GM19025 (cell line): ENCODE data around the gene ADCYAP1.
A peak's percentile ranks its signal among the peaks of the same experiment; 100 is the strongest.
"Not testable (repeated sequence)": the region's sequence is repeated elsewhere in the genome, so short reads cannot be mapped to it uniquely, and the experiment has no call there.

Experiments
- ATAC-seq: cut with Tn5 transposase; IDR thresholded peaks from one replicate; pipeline ENCODE4 v1.9.1; 2021; ENCODE audit warnings: mild to moderate bottlenecking, low read depth, moderate library complexity; ENCODE audit not compliant: unreplicated experiment

Gene ADCYAP1

GRCh38 chr18:904218-905090 lies at the start of gene ADCYAP1:
TSS of gene ADCYAP1 (plus strand) at chr18:904871. CDS start at chr18:905387, 516 bp downstream.
- ATAC-seq, result no peak

DNA sequence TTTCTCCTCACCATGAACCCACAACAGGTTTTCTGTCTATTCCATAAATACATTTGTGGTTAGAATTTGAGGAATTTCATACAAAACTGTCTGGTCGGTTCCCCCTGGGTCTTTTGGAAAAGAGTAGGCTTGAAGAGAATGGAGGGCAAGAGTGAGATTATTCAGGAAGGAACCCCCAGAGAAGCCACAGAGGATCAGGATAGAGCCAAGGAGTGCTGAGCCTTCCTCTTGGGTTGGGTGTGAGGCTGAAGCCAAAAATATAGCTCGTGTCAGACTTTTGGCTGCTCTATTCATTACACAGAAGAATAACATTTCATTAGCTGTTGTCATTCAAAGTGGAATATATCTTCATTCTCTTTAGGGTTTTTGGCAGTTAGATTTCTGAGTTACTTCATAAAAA lies 46.7 kb upstream of the ADCYAP1 start:
- ATAC-seq, result no peak

- ATAC-seq, result peak; percentile 75
Observed at GRCh38 chr18:864872-865273, 39.8 kb upstream of the ADCYAP1 start.

DNA sequence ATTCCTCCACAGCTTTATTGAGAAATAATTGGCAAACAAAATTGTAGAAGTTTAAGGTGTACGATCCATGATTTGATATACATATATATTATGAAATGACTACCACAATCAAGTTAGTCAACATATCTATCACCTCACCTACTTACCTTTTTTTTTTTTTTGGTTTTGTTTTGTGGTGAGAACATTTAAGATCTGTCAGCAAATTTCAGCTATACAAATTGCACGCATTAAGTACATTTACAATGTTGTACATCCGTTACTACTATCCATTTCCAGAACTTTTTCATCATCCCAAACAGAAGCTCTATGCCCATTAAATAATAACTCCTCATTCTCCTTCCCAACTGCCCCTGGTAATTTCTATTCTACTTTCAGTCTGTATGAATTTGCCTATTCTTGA lies 37.4 kb upstream of the ADCYAP1 start:
- ATAC-seq, result no peak

GRCh38 chr18:873426-873825 lies 31.2 kb upstream of the ADCYAP1 start:
- ATAC-seq, result not testable (repeated sequence)

- no peak for ATAC-seq
Observed at GRCh38 chr18:875912-876311, 28.8 kb upstream of the ADCYAP1 start.

- no peak for ATAC-seq
Observed at GRCh38 chr18:877238-877637, 27.4 kb upstream of the ADCYAP1 start.

DNA sequence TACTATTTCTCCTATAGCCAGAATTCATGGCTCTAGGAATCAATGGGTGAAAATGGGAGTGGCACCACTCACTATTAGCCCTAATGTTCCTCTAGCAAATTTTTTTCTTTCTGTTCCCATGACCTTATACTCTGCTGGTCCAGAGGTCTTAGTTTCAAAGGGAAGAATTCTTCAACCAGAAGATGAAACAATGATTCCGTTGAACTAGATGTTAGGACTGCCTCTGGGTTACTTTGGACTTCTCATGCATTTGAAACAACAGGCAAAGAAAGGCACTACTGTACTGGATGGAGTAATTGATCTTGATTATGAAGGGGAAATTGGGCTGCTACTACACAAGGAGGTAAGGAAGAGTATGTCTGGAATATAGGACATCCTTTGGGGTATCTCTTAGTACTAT lies 18.6 kb upstream of the ADCYAP1 start:
- no peak for ATAC-seq

- ATAC-seq, result no peak
Observed at GRCh38 chr18:887716-888115, 17.0 kb upstream of the ADCYAP1 start.

- no peak for ATAC-seq
Observed at GRCh38 chr18:892316-892715, 12.4 kb upstream of the ADCYAP1 start.

DNA sequence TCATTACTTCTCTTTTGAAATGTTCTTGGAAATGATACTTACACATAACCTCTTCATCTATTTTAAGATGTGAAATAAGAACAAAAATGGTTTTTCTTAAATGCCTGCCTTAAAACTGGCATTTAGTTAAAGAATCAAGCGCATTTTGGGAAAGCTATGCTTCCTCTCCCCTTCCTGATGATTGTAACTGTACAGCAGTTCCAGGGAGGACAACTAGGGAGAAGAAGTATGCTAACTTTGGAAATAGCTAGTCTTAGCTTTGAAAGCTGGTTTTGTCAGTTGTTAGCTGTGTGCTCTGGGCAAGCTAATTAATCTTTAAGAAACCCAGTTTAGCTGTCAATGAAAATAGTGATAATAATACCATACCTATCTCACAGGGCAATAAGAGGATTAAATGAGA lies 8.4 kb upstream of the ADCYAP1 start:
- no peak for ATAC-seq

DNA sequence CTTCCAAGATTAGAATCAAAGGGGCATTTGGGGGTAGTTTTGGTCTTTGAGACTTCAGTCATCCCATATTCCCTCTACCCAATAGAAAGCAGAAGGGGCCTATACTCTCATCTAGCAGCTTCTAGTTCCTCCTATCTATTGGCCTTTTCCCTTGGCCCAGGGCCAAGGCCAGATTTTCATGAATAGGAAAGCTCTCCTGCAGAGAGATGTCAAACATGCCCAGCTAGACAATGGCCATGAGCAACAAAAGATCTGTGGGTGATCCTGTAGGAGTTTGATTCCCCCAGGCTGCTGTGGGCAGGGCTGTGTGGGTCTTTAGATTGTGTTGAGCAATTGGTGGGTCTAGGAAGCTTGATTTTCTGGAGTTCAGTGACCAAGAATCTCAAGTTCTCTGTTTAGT lies 2.9 kb upstream of the ADCYAP1 start:
- no peak for ATAC-seq

DNA sequence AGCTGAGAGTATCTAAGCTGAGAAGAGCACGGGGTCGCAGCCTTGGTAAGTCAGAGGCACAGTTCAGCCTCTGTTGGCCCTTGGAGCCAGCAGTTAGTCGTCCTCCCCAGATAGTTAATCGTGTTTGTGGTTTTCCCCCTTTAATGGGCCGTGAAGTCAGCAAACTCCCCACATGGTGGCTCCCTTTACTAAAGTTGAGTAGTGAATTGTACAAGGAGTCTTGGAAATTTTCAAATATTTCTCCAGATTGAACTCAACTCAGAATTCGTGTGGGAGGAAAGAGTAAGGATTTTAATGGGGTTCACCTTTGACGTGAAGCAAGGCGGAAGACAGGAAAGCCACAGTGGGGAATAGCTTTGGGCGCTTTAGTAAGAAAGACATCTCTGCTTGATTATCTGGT lies 2.4 kb upstream of the ADCYAP1 start:
- no peak for ATAC-seq

DNA sequence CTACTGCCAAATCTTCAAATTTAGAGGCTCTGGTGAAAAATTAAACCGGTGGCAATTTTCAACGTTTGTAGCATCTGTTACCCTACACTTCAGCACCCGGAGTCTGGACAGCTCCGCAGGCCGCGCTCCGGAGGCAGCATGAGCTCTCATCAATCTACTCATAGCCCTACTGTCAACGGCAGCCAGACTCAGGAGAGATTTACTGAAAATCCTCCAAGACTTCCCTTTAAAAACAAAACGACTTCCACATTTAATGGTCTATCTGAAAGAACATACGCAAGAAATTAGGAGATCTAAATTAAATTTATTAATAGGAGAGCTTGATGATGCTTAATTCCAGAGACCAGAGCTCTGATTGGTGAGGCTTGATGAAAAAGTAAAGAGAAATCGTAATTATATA lies 970 bp upstream of the ADCYAP1 start:
- no peak for ATAC-seq

GRCh38 chr18:905307-905947 lies 756 bp downstream of the ADCYAP1 start:
- no peak for ATAC-seq

DNA sequence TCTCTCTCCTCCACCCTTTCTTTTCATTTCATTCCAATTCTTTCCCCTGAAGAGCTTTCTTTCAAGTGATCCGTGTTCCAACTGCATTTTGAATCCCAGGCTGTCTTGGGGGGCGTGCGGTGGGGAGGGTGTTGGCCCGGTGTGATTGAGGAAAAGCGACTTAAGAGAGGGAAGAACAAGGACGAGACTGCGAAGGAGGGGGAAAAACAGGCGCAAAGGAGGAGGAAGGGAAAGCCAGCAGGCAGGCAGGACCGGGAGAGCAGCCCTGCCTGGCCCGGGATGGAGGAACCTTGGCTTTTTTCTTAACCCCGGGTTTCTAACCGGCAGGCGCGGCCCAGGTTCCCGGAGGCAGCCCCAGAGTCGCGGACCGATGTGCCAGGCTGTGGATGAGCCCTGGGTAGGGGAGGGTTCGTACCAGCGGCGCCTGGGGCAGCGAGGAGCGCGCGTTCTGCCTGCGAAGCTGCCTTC lies 1.3 kb downstream of the ADCYAP1 start:
- no peak for ATAC-seq

- ATAC-seq, result no peak
Observed at GRCh38 chr18:906416-907114, 1.9 kb downstream of the ADCYAP1 start.

- ATAC-seq, result no peak
Observed at GRCh38 chr18:907115-907884, 2.6 kb downstream of the ADCYAP1 start.

DNA sequence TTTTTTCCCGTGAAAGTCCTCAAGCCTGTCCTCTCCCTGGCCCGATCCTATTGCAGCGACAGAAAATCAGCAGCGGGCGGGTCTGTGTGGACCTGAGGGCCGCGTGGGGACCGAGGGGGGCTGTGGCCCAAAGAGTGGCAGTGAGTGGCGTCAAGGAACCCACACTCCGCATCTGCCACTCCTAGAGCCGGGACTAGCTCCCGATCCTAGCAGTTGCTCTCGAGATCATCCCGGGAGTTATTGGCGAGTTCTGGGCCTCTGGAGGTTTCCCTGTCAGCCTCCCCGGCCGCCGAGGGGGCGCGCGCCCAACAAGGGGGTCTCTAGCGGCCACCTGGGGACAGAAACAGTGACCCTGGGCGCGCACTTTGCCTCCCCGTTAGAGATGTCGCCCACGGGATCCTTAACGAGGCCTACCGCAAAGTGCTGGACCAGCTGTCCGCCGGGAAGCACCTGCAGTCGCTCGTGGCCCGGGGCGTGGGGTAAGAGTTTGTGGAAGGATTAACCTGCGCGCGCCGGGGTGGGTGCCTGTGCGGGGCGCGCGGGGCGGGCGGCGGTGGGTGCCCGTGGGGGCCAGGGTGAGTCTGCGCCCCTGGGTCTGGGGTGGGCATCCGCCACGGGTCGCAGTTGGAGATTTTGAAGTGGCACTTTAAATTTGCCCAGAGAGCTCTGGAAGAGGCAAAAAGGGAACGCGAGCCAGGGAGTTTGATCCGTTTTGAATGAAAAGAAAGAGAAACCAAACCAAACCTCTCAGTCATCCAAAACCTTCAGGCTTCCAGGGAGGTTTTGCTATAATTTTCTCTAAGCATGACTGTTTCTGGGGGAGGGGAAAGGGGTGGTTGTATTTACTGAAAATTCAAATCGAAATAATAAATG lies 3.5 kb downstream of the ADCYAP1 start:
- no peak for ATAC-seq
